HUES6 (cell line): ENCODE measurements around the gene NOD1.
"Not testable (repeated sequence)": the region's sequence is repeated elsewhere in the genome, so short reads cannot be mapped to it uniquely, and the experiment has no call there.

Experiments
- H3K27ac ChIP-seq: 2 replicates; pipeline ENCODE4 v1.7.0; 2013; ENCODE audit warnings: low read depth, mild to moderate bottlenecking, low read length, inconsistent platforms
- H3K27me3 ChIP-seq: 2 replicates; pipeline ENCODE4 v1.6.1; 2013; ENCODE audit warnings: low read length; ENCODE audit not compliant: control insufficient read depth, insufficient read depth
- H3K36me3 ChIP-seq: 2 replicates; pipeline ENCODE4 v1.6.1; 2013; ENCODE audit warnings: low read length; ENCODE audit not compliant: control insufficient read depth, insufficient read depth
- H3K4me1 ChIP-seq: 2 replicates; pipeline ENCODE4 v1.6.1; 2013; ENCODE audit warnings: low read length; ENCODE audit not compliant: control insufficient read depth, insufficient read depth
- H3K4me3 ChIP-seq: 2 replicates; pipeline ENCODE4 v1.5.1; 2013; ENCODE audit warnings: low read depth, low read length
- H3K9ac ChIP-seq: one replicate; pipeline ENCODE4 v1.6.1; 2013; ENCODE audit warnings: mild to moderate bottlenecking, low read length
- H3K9me3 ChIP-seq: 2 replicates; pipeline ENCODE4 v1.6.1; 2013; ENCODE audit warnings: low read depth, low read length; ENCODE audit not compliant: control insufficient read depth, insufficient read depth

The NOD1 gene

GRCh38 chr7:30390736-30391636 is 87.6 kb downstream of the NOD1 start:
- H3K9ac ChIP-seq: no peak overlapping the region
- H3K4me3 ChIP-seq: no peak overlapping the region
- H3K9me3 ChIP-seq: 0 out of 2 replicates have a peak, but pooled peaks cover 3% of the 10 kb centered on the region
- H3K27ac ChIP-seq: peak overlapping the region; percentile 9; the same call in 1 of the 2 replicates
- H3K36me3 ChIP-seq: no peaks in the 10 kb centered on the region
- H3K4me1 ChIP-seq: peaks cover 17% of the 10 kb centered on the region
- H3K27me3 ChIP-seq: no peaks in the 10 kb centered on the region

- no peaks in the 10 kb centered on the region for H3K27me3 ChIP-seq
- H3K9ac ChIP-seq: no peak overlapping the region
- H3K36me3 ChIP-seq: no peaks in the 10 kb centered on the region
- H3K4me3 ChIP-seq: no peak overlapping the region
- H3K4me1 ChIP-seq: peaks cover 13% of the 10 kb centered on the region
- no peak overlapping the region for H3K27ac ChIP-seq
- H3K9me3 ChIP-seq: 0 out of 2 replicates have a peak, but pooled peaks cover 3% of the 10 kb centered on the region
These were observed 88.8 kb downstream of the NOD1 start for GRCh38 chr7:30389791-30390190.

GRCh38 chr7:30382607-30383006 is 96.0 kb downstream of the NOD1 start:
- Histone ChIP-seq H3K36me3 (no peaks in the 10 kb centered on the region), H3K27me3 (no peaks in the 10 kb centered on the region), H3K4me3 (no peak overlapping the region), H3K9me3 (no peaks in the 10 kb centered on the region), H3K9ac (no peak overlapping the region), H3K27ac (no peak overlapping the region), H3K4me1 (no peaks in the 10 kb centered on the region)

GRCh38 chr7:30380824-30381223 is 97.8 kb downstream of the NOD1 start:
- not testable (repeated sequence) for H3K9me3 ChIP-seq, H3K27me3 ChIP-seq, H3K36me3 ChIP-seq, H3K9ac ChIP-seq, H3K4me1 ChIP-seq, H3K4me3 ChIP-seq, H3K27ac ChIP-seq

GRCh38 chr7:30380294-30380693 is 98.3 kb downstream of the NOD1 start:
- H3K27me3 ChIP-seq: no peaks in the 10 kb centered on the region
- no peaks in the 10 kb centered on the region for H3K4me1 ChIP-seq
- H3K9ac ChIP-seq: no peak overlapping the region
- H3K27ac ChIP-seq: no peak overlapping the region
- no peaks in the 10 kb centered on the region for H3K9me3 ChIP-seq
- H3K4me3 ChIP-seq: no peak overlapping the region
- no peaks in the 10 kb centered on the region for H3K36me3 ChIP-seq

GRCh38 chr7:30379741-30380140 is 98.8 kb downstream of the NOD1 start:
- Histone ChIP-seq H3K9me3 (no peaks in the 10 kb centered on the region), H3K9ac (no peak overlapping the region), H3K4me1 (no peaks in the 10 kb centered on the region), H3K4me3 (no peak overlapping the region), H3K36me3 (no peaks in the 10 kb centered on the region), H3K27ac (no peak overlapping the region), H3K27me3 (no peaks in the 10 kb centered on the region)

GRCh38 chr7:30379131-30379530 is 99.5 kb downstream of the NOD1 start:
- H3K4me1 ChIP-seq: no peaks in the 10 kb centered on the region
- no peak overlapping the region for H3K27ac ChIP-seq
- no peaks in the 10 kb centered on the region for H3K27me3 ChIP-seq
- no peak overlapping the region for H3K9ac ChIP-seq
- no peaks in the 10 kb centered on the region for H3K9me3 ChIP-seq
- H3K36me3 ChIP-seq: no peaks in the 10 kb centered on the region
- no peak overlapping the region for H3K4me3 ChIP-seq

- H3K27ac ChIP-seq: no peak overlapping the region
- H3K36me3 ChIP-seq: no peaks in the 10 kb centered on the region
- H3K4me1 ChIP-seq: no peaks in the 10 kb centered on the region
- no peak overlapping the region for H3K9ac ChIP-seq
- no peak overlapping the region for H3K4me3 ChIP-seq
- no peaks in the 10 kb centered on the region for H3K9me3 ChIP-seq
- H3K27me3 ChIP-seq: no peaks in the 10 kb centered on the region
These were observed 100.3 kb downstream of the NOD1 start for GRCh38 chr7:30378275-30378674.
